ENCODE results near the gene CD151. TPM values are rescaled to one million over a fixed set of nuclear protein-coding genes. Genes with fewer than 3 reads are reported as not detected.

CD151 gene
- total RNA-seq, 2 experiments from 2014 or later, result 20.2 to 20.8 TPM

DNA sequence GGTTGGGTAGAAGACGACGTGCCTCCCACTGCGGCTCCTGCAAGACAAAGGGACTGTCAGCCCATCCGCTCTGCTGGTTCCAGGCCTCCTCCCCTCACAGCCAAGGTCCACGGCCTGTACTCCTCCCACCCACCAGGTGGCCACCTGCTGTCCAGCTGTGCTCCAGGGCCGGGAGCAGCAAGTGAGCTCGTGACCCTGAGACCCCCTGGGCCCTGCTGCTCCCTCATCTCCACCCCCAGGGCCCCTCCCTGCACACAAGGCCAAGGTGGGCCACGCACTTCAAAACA, 37.3 kb downstream of the CD151 start:
- Mint-ChIP-seq H3K27ac (no peak overlapping the region), H3K36me3 (ENCODE audit: low read depth) (peaks cover 5% of the 10 kb centered on the region), H3K9me3 (no peaks in the 10 kb centered on the region), H3K4me1 (ENCODE audit: low read depth) (no peaks in the 10 kb centered on the region), H3K27me3 (no peaks in the 10 kb centered on the region), H3K4me3 (no peak overlapping the region)
- Histone ChIP-seq H3K4me1 (ENCODE audit: insufficient read depth, low read length) (no peaks in the 10 kb centered on the region), H3K4me3 (ENCODE audit: low read length) (no peak overlapping the region), H3K27me3 (ENCODE audit: control insufficient read depth in 1 of 2, insufficient read depth in 2 of 2, low read length in 2 of 2) (no peaks in the 10 kb centered on the region), H3K27ac (ENCODE audit: low read depth in 1 of 2, low read length in 2 of 2) (no peak overlapping the region), H3K36me3 (ENCODE audit: insufficient read depth, low read length) (peaks cover 4% of the 10 kb centered on the region), H3K9me3 (ENCODE audit: control insufficient read depth in 1 of 2, insufficient read depth in 1 of 2, low read length in 2 of 2) (no peaks in the 10 kb centered on the region)
- ChIA-PET CTCF (no interaction called here), POLR2A (no interaction called here)
- no peak for DNase-seq
- TF ChIP-seq, protein P1, sequence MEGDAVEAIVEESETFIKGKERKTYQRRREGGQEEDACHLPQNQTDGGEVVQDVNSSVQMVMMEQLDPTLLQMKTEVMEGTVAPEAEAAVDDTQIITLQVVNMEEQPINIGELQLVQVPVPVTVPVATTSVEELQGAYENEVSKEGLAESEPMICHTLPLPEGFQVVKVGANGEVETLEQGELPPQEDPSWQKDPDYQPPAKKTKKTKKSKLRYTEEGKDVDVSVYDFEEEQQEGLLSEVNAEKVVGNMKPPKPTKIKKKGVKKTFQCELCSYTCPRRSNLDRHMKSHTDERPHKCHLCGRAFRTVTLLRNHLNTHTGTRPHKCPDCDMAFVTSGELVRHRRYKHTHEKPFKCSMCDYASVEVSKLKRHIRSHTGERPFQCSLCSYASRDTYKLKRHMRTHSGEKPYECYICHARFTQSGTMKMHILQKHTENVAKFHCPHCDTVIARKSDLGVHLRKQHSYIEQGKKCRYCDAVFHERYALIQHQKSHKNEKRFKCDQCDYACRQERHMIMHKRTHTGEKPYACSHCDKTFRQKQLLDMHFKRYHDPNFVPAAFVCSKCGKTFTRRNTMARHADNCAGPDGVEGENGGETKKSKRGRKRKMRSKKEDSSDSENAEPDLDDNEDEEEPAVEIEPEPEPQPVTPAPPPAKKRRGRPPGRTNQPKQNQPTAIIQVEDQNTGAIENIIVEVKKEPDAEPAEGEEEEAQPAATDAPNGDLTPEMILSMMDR (IDR thresholded peaks at IDR 0.05), result no peak
- no peak for ATAC-seq (ENCODE audit: poor library complexity)
- intact Hi-C loops (cut with DNase I, micrococcal nuclease), result no loop called here

DNA sequence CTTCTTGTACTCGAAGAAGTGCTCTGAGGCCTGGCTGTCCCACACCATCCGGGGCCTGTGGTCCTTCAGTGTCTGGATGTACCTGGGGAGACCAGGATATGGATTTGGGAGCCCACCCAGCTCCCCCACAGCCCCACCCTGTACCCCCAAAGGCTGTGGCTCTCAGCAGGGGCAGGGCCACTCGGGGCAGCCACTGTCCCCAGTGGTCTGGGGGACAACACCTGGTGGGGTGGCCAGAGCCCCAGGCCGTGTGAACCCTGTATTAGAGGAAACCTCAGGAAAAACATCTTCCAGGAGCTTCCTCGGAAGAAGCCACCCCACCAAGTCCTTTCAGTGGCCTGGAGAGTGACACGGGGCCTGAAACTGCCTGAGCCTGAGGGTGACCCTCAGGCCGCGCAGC, 37.7 kb downstream of the CD151 start:
- H3K4me1 Mint-ChIP-seq (ENCODE audit: low read depth), result no peaks in the 10 kb centered on the region
- ChIA-PET CTCF (no interaction called here), POLR2A (no interaction called here)
- ATAC-seq (ENCODE audit: poor library complexity), result no peak
- no peaks in the 10 kb centered on the region for H3K27me3 Mint-ChIP-seq
- Histone ChIP-seq H3K4me1 (ENCODE audit: insufficient read depth, low read length) (no peaks in the 10 kb centered on the region), H3K9me3 (ENCODE audit: control insufficient read depth in 1 of 2, insufficient read depth in 1 of 2, low read length in 2 of 2) (no peaks in the 10 kb centered on the region), H3K27ac (ENCODE audit: low read depth in 1 of 2, low read length in 2 of 2) (no peak overlapping the region), H3K36me3 (ENCODE audit: insufficient read depth, low read length) (peaks cover 4% of the 10 kb centered on the region), H3K27me3 (ENCODE audit: control insufficient read depth in 1 of 2, insufficient read depth in 2 of 2, low read length in 2 of 2) (no peaks in the 10 kb centered on the region), H3K4me3 (ENCODE audit: low read length) (no peak overlapping the region)
- no peak overlapping the region for H3K27ac Mint-ChIP-seq
- H3K4me3 Mint-ChIP-seq, result no peak overlapping the region
- H3K36me3 Mint-ChIP-seq (ENCODE audit: low read depth), result peaks cover 8% of the 10 kb centered on the region
- H3K9me3 Mint-ChIP-seq, result no peaks in the 10 kb centered on the region
- TF ChIP-seq, protein P1 (IDR thresholded peaks at IDR 0.05), result no peak
- intact Hi-C loops (cut with DNase I, micrococcal nuclease), result no loop called here
- DNase-seq, result no peak

DNA sequence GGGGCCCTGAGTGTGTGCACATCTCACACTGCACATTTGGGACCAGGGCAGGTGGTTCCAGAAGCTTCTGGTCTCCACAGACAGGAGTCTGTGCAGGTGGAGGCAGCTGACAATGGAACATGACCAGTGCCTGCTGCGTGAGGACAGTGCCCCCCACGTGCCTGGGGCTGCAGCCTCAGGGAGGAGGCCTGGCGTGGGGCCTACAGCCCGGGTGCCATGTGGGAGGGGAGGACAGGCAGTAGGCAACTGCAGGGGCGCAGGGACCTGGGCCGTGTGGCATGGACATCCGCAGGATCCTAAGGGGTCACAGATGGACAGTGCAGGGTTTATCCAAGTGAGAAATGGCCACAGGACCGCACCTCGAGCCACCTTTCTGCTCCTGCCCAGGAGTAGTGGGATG, 38.7 kb downstream of the CD151 start:
- Histone ChIP-seq H3K27me3 (ENCODE audit: control insufficient read depth in 1 of 2, insufficient read depth in 2 of 2, low read length in 2 of 2) (no peaks in the 10 kb centered on the region), H3K4me1 (ENCODE audit: insufficient read depth, low read length) (no peaks in the 10 kb centered on the region), H3K36me3 (ENCODE audit: insufficient read depth, low read length) (peaks cover 6% of the 10 kb centered on the region), H3K4me3 (ENCODE audit: low read length) (no peak overlapping the region), H3K27ac (ENCODE audit: low read depth in 1 of 2, low read length in 2 of 2) (no peak overlapping the region), H3K9me3 (ENCODE audit: control insufficient read depth in 1 of 2, insufficient read depth in 1 of 2, low read length in 2 of 2) (no peaks in the 10 kb centered on the region)
- Mint-ChIP-seq H3K4me1 (ENCODE audit: low read depth) (no peaks in the 10 kb centered on the region), H3K4me3 (no peak overlapping the region), H3K36me3 (ENCODE audit: low read depth) (peaks cover 15% of the 10 kb centered on the region), H3K9me3 (no peaks in the 10 kb centered on the region), H3K27ac (no peak overlapping the region), H3K27me3 (no peaks in the 10 kb centered on the region)
- TF ChIP-seq, protein P1 (IDR thresholded peaks at IDR 0.05), result no peak
- ChIA-PET POLR2A (no interaction called here), CTCF (no interaction called here)
- DNase-seq (no peak), ATAC-seq (ENCODE audit: poor library complexity) (no peak)
- intact Hi-C loops (cut with DNase I, micrococcal nuclease), result no loop called here

Measured in CD4-positive, alpha-beta T cell (primary cell).